Activated T-cell treated with anti-CD3 and anti-CD28 coated beads, Interleukin-2, amount 50 U/mL, for 4 hours (primary cell): Measurements from ENCODE around the gene IL2RA. TPM values are rescaled to one million over a fixed set of nuclear protein-coding genes. Genes with fewer than 3 reads are reported as not detected.

Source experiments
- ATAC-seq, 2 donors: fragments of 200-7000 bp; cut with Tn5 transposase; one replicate each; pipeline ENCODE4 v1.10.0; 2021
- DNase-seq: peaks from one replicate; pipeline ENCODE4 v3.0.0-alpha.2; 2020
- H3K27me3 Mint-ChIP-seq: one replicate; pipeline ENCODE4 v1.8.0; 2021; ENCODE audit warnings: low read depth, mixed read lengths
- H3K36me3 Mint-ChIP-seq: one replicate; pipeline ENCODE4 v1.8.0; 2022; ENCODE audit warnings: mixed read lengths; ENCODE audit not compliant: insufficient read depth
- H3K4me1 Mint-ChIP-seq: one replicate; pipeline ENCODE4 v1.8.0; 2021; ENCODE audit warnings: low read depth, mixed read lengths
- H3K4me3 Mint-ChIP-seq: one replicate; pipeline ENCODE4 v1.8.0; 2021; ENCODE audit warnings: mild to moderate bottlenecking, moderate library complexity, mixed read lengths
- H3K9me3 Mint-ChIP-seq: one replicate; pipeline ENCODE4 v1.8.0; 2021; ENCODE audit warnings: mixed read lengths
- total RNA-seq, 3 donors: library from RNA; stranded (reverse); gene quantifications; one replicate each; pipeline ENCODE4 v1.2.1, GENCODE V29; 2021

The IL2RA gene
- total RNA-seq, 3 donors from 2014 or later, result 639 to 698 (median 653) TPM

GRCh38 chr10:6056411-6057135 is 5.6 kb downstream of the IL2RA start:
- Mint-ChIP-seq H3K36me3 (peaks cover 70% of the 10 kb centered on the region), H3K4me1 (peaks cover 65% of the 10 kb centered on the region), H3K4me3 (peak overlapping the region; percentile 87), H3K9me3 (no peaks in the 10 kb centered on the region), H3K27me3 (no peaks in the 10 kb centered on the region)
- no peak for DNase-seq
- ATAC-seq, result no peak

GRCh38 chr10:6055929-6056328 is 6.2 kb downstream of the IL2RA start:
- peaks cover 68% of the 10 kb centered on the region for H3K4me1 Mint-ChIP-seq
- H3K27me3 Mint-ChIP-seq, result no peaks in the 10 kb centered on the region
- no peaks in the 10 kb centered on the region for H3K9me3 Mint-ChIP-seq
- ATAC-seq (no peak), DNase-seq (no peak)
- H3K4me3 Mint-ChIP-seq, result peak overlapping the region; percentile 87
- peaks cover 71% of the 10 kb centered on the region for H3K36me3 Mint-ChIP-seq

- H3K36me3 Mint-ChIP-seq, result peaks cover 77% of the 10 kb centered on the region
Observed at GRCh38 chr10:6054884-6055283, 7.3 kb downstream of the IL2RA start.

GRCh38 chr10:6053816-6054631 is 8.1 kb downstream of the IL2RA start:
- peaks cover 77% of the 10 kb centered on the region for H3K36me3 Mint-ChIP-seq
- no peak for ATAC-seq
- DNase-seq, result no peak

More at GRCh38 chr10:6054884-6055283, 7.3 kb downstream of the IL2RA start:
- ATAC-seq, result no peak
- H3K27me3 Mint-ChIP-seq, result no peaks in the 10 kb centered on the region
- H3K4me3 Mint-ChIP-seq, result peak overlapping the region; percentile 71
- H3K9me3 Mint-ChIP-seq, result no peaks in the 10 kb centered on the region
- no peak for DNase-seq
- peaks cover 79% of the 10 kb centered on the region for H3K4me1 Mint-ChIP-seq

GRCh38 chr10:6053303-6053702 is 8.9 kb downstream of the IL2RA start:
- Mint-ChIP-seq H3K9me3 (no peaks in the 10 kb centered on the region), H3K4me1 (peaks cover 88% of the 10 kb centered on the region), H3K27me3 (no peaks in the 10 kb centered on the region), H3K4me3 (peak overlapping the region; percentile 83), H3K36me3 (peaks cover 79% of the 10 kb centered on the region)
- no peak for DNase-seq
- no peak for ATAC-seq

More at GRCh38 chr10:6053816-6054631, 8.1 kb downstream of the IL2RA start:
- Mint-ChIP-seq H3K27me3 (no peaks in the 10 kb centered on the region), H3K4me1 (peaks cover 86% of the 10 kb centered on the region), H3K9me3 (no peaks in the 10 kb centered on the region), H3K4me3 (peak overlapping the region; percentile 71)

- peak; percentile 80 for DNase-seq
- no peaks in the 10 kb centered on the region for H3K9me3 Mint-ChIP-seq
- H3K4me1 Mint-ChIP-seq, result peaks cover 86% of the 10 kb centered on the region
- no peaks in the 10 kb centered on the region for H3K27me3 Mint-ChIP-seq
- H3K36me3 Mint-ChIP-seq, result peaks cover 78% of the 10 kb centered on the region
- peak overlapping the region; percentile 83 for H3K4me3 Mint-ChIP-seq
- ATAC-seq, result peak; percentile 57 to 63
Observed at GRCh38 chr10:6052247-6053221, 9.6 kb downstream of the IL2RA start.

GRCh38 chr10:6050801-6051445 is 11.2 kb downstream of the IL2RA start:
- peaks cover 86% of the 10 kb centered on the region for H3K4me1 Mint-ChIP-seq
- ATAC-seq, result peak; percentile 54 to 64
- peak; percentile 90 for DNase-seq
- H3K36me3 Mint-ChIP-seq, result peaks cover 77% of the 10 kb centered on the region
- no peaks in the 10 kb centered on the region for H3K27me3 Mint-ChIP-seq
- peak overlapping the region; percentile 83 for H3K4me3 Mint-ChIP-seq
- no peaks in the 10 kb centered on the region for H3K9me3 Mint-ChIP-seq

- DNase-seq, result no peak
- no peak for ATAC-seq
- peaks cover 79% of the 10 kb centered on the region for H3K36me3 Mint-ChIP-seq
- H3K4me3 Mint-ChIP-seq, result peak overlapping the region; percentile 43
- H3K27me3 Mint-ChIP-seq, result no peaks in the 10 kb centered on the region
- H3K9me3 Mint-ChIP-seq, result no peaks in the 10 kb centered on the region
- peaks cover 91% of the 10 kb centered on the region for H3K4me1 Mint-ChIP-seq
Observed at GRCh38 chr10:6049031-6049400, 13.2 kb downstream of the IL2RA start.

- no peaks in the 10 kb centered on the region for H3K27me3 Mint-ChIP-seq
- no peak for DNase-seq
- peaks cover 91% of the 10 kb centered on the region for H3K4me1 Mint-ChIP-seq
- peaks cover 75% of the 10 kb centered on the region for H3K36me3 Mint-ChIP-seq
- no peak for ATAC-seq
- H3K9me3 Mint-ChIP-seq, result no peaks in the 10 kb centered on the region
- peak overlapping the region; percentile 71 for H3K4me3 Mint-ChIP-seq
Observed at GRCh38 chr10:6048281-6049030, 13.7 kb downstream of the IL2RA start.

GRCh38 chr10:6047847-6048246 is 14.3 kb downstream of the IL2RA start:
- Mint-ChIP-seq H3K4me3 (peak overlapping the region; percentile 71), H3K36me3 (peaks cover 78% of the 10 kb centered on the region), H3K4me1 (peaks cover 92% of the 10 kb centered on the region), H3K9me3 (no peaks in the 10 kb centered on the region), H3K27me3 (no peaks in the 10 kb centered on the region)
- ATAC-seq (no peak), DNase-seq (no peak)

- Mint-ChIP-seq H3K36me3 (peaks cover 78% of the 10 kb centered on the region), H3K4me1 (peaks cover 89% of the 10 kb centered on the region), H3K27me3 (no peaks in the 10 kb centered on the region), H3K4me3 (peak overlapping the region; percentile 63), H3K9me3 (no peaks in the 10 kb centered on the region)
- ATAC-seq (no peak), DNase-seq (no peak)
Observed at GRCh38 chr10:6046773-6047611, 15.2 kb downstream of the IL2RA start.
